Measurements from ENCODE around the gene COQ10A. TPM values are rescaled to one million over a fixed set of nuclear protein-coding genes. Genes with fewer than 3 reads are reported as not detected.
A peak's percentile ranks its signal among the peaks of the same experiment; 100 is the strongest.

Gene COQ10A
- total and polyA plus RNA-seq, 9 of the 15 experiments (the other 6 are each of a cell fraction or from before 2014, with no cell fraction given) = 3.1 to 26.4 (median 12.7) TPM

GRCh38 chr12:56299853-56300643 lies 33.3 kb downstream of the COQ10A start, which contains the start of gene CS (continued):
- TF ChIP-seq JUNB (CRISPR knock-in tag; conservative IDR thresholded peaks at IDR 0.05) (no peak), ATF3 (IDR thresholded peaks at IDR 0.05) (no peak), ATF3 (CRISPR knock-in tag; conservative IDR thresholded peaks at IDR 0.05) (no peak), GATAD2B (IDR thresholded peaks at IDR 0.05; ENCODE audit: borderline replicate concordance) (no peak), CBX3 (IDR thresholded peaks at IDR 0.05; ENCODE audit: borderline replicate concordance in 1 of 2, low read length in 2 of 2) (no peak; a peak in 1 of 3 replicates), RBM15 (IDR thresholded peaks at IDR 0.05; ENCODE audit: insufficient read depth, low read length) (no peak), ZNF668 (CRISPR knock-in tag; IDR thresholded peaks at IDR 0.05) (no peak), ARNT (IDR thresholded peaks at IDR 0.05) (no peak), ZBTB7A (IDR thresholded peaks at IDR 0.05; ENCODE audit: borderline replicate concordance, control insufficient read depth, low read depth, low read length) (peak; percentile 91), RBBP5 (IDR thresholded peaks at IDR 0.05; ENCODE audit: borderline replicate concordance, insufficient read depth, low read length, poor library complexity, severe bottlenecking) (peak; percentile 81), ZFP1 (CRISPR knock-in tag; IDR thresholded peaks at IDR 0.05) (no peak), ETV5 (CRISPR knock-in tag; IDR thresholded peaks at IDR 0.05; ENCODE audit: low read depth) (peak; percentile 75), EWSR1 (IDR thresholded peaks at IDR 0.05; ENCODE audit: borderline replicate concordance, low read depth, partially characterized antibody) (no peak), MTF1 (CRISPR knock-in tag; IDR thresholded peaks at IDR 0.05; ENCODE audit: borderline replicate concordance) (no peak), ZBTB1 (CRISPR knock-in tag; IDR thresholded peaks at IDR 0.05; ENCODE audit: borderline replicate concordance, low read depth) (peak; percentile 58; the same call in 1 of the 2 replicates), ZNF696 (CRISPR knock-in tag; conservative IDR thresholded peaks at IDR 0.05) (no peak), BRF1 (IDR thresholded peaks at IDR 0.05; ENCODE audit: borderline replicate concordance, extremely low read depth, insufficient read length) (no peak)
- TF ChIP-seq, protein P1, sequence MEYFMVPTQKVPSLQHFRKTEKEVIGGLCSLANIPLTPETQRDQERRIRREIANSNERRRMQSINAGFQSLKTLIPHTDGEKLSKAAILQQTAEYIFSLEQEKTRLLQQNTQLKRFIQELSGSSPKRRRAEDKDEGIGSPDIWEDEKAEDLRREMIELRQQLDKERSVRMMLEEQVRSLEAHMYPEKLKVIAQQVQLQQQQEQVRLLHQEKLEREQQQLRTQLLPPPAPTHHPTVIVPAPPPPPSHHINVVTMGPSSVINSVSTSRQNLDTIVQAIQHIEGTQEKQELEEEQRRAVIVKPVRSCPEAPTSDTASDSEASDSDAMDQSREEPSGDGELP (CRISPR knock-in tag; IDR thresholded peaks at IDR 0.05; ENCODE audit: borderline replicate concordance) = peak; percentile 72
- TF ChIP-seq, protein P2, sequence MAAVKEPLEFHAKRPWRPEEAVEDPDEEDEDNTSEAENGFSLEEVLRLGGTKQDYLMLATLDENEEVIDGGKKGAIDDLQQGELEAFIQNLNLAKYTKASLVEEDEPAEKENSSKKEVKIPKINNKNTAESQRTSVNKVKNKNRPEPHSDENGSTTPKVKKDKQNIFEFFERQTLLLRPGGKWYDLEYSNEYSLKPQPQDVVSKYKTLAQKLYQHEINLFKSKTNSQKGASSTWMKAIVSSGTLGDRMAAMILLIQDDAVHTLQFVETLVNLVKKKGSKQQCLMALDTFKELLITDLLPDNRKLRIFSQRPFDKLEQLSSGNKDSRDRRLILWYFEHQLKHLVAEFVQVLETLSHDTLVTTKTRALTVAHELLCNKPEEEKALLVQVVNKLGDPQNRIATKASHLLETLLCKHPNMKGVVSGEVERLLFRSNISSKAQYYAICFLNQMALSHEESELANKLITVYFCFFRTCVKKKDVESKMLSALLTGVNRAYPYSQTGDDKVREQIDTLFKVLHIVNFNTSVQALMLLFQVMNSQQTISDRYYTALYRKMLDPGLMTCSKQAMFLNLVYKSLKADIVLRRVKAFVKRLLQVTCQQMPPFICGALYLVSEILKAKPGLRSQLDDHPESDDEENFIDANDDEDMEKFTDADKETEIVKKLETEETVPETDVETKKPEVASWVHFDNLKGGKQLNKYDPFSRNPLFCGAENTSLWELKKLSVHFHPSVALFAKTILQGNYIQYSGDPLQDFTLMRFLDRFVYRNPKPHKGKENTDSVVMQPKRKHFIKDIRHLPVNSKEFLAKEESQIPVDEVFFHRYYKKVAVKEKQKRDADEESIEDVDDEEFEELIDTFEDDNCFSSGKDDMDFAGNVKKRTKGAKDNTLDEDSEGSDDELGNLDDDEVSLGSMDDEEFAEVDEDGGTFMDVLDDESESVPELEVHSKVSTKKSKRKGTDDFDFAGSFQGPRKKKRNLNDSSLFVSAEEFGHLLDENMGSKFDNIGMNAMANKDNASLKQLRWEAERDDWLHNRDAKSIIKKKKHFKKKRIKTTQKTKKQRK (IDR thresholded peaks at IDR 0.05; ENCODE audit: borderline replicate concordance, low read depth, low read length) = no peak

All from K562 (cell line).